ENCODE data around the gene PLK2.

The PLK2 gene

GRCh38 chr5:58477760-58478376 lies 18.0 kb upstream of the PLK2 start:
- no peak for DNase-seq

GRCh38 chr5:58475404-58475803 lies 15.5 kb upstream of the PLK2 start:
- DNase-seq = no peak

GRCh38 chr5:58469896-58470295 lies 10.0 kb upstream of the PLK2 start:
- no peak for DNase-seq

GRCh38 chr5:58466939-58467338 lies 7.1 kb upstream of the PLK2 start:
- no peak for DNase-seq

- DNase-seq = peak in 1 of 2 experiments; percentile 5
Measured at GRCh38 chr5:58462623-58463230, 2.8 kb upstream of the PLK2 start.

GRCh38 chr5:58462154-58462553 lies 2.3 kb upstream of the PLK2 start:
- no peak for DNase-seq

GRCh38 chr5:58460732-58461286 lies 923 bp upstream of the PLK2 start:
- peak in 1 of 2 experiments; percentile 46 for DNase-seq

- DNase-seq = no peak
Measured at GRCh38 chr5:58459146-58460001, 512 bp downstream of the PLK2 start.

- DNase-seq = no peak
Measured at GRCh38 chr5:58458743-58459145, 1.1 kb downstream of the PLK2 start.

GRCh38 chr5:58458141-58458742 lies 1.6 kb downstream of the PLK2 start:
- no peak for DNase-seq

- no peak for DNase-seq
Measured at GRCh38 chr5:58457050-58457449, 2.8 kb downstream of the PLK2 start.

- DNase-seq = no peak
Measured at GRCh38 chr5:58456486-58456885, 3.4 kb downstream of the PLK2 start.

GRCh38 chr5:58456026-58456425 lies 3.9 kb downstream of the PLK2 start:
- DNase-seq = no peak

GRCh38 chr5:58455480-58455879 lies 4.4 kb downstream of the PLK2 start:
- no peak for DNase-seq

GRCh38 chr5:58455066-58455465 lies 4.8 kb downstream of the PLK2 start:
- no peak for DNase-seq

GRCh38 chr5:58454025-58454424 lies 5.9 kb downstream of the PLK2 start:
- DNase-seq = no peak

- no peak for DNase-seq
Measured at GRCh38 chr5:58453306-58453705, 6.6 kb downstream of the PLK2 start.

- DNase-seq = no peak
Measured at GRCh38 chr5:58452566-58453258, 7.2 kb downstream of the PLK2 start.

- DNase-seq = no peak
Measured at GRCh38 chr5:58451732-58452565, 7.9 kb downstream of the PLK2 start.

- no peak for DNase-seq
Measured at GRCh38 chr5:58450811-58451629, 8.9 kb downstream of the PLK2 start.

- no peak for DNase-seq
Measured at GRCh38 chr5:58450018-58450417, 9.9 kb downstream of the PLK2 start.
